Lower leg skin (tissue), 3 donors: ENCODE measurements around the gene CTNND2.

Experiments
- CTCF ChIP-seq, 3 donors: fragments of 450-650 bp; IDR thresholded peaks; one replicate each; pipeline ENCODE4 v1.5.1; 2016; ENCODE audit warnings: antibody characterized with exemption in 3 of 3, mild to moderate bottlenecking in 3 of 3, moderate library complexity in 2 of 3
- POLR2A ChIP-seq, 2 donors: fragments of 450-650 bp; IDR thresholded peaks; one replicate each; pipeline ENCODE4 v1.6.1; 2016 to 2017; ENCODE audit warnings: antibody characterized with exemption in 2 of 2, mild to moderate bottlenecking in 1 of 2, moderate library complexity in 1 of 2

DNA sequence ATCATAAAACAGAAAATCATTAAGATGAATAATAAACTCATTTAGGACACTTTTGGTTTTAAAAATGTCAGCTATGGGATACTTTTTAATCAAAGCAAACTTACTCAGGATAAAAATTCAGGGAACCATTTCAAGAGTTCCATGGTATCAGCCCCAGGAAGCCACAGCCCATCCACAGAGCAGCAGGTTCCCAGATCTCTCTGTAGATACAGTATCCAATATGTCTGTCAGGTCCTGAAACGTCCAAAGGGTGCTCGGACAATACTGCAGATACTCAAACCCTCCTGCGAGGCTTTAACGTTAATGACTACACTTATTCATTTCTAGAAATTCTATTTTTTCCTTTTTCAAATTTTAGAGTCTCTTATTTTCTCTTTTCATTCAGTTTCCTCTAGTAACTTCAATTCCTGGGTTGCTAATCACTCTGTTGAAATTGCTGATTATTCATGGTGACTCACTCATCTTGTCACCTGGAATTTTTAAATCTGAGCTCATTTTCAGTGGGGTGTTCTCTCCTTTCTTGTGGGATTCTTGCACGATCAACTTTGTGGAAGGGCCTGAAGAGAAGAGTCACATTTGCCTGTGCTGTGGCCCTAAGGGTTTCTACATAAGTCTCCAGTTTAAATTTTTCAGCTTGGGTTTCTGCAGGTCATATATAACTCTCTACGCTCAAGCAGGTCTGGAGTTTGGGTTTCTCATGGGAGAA is 435.8 kb downstream of the CTNND2 start:
- no peak for TF ChIP-seq CTCF (IDR thresholded peaks at IDR 0.05)
- no peak for TF ChIP-seq POLR2A (IDR thresholded peaks at IDR 0.05)
